Stimulated activated CD8-positive, alpha-beta memory T cell treated with anti-CD3 and anti-CD28 coated beads, Interleukin-7, amount 100 ng/mL, for 1 hour (primary cell): ENCODE data around the gene SSTR4.
"Not testable (repeated sequence)": the region's sequence is repeated elsewhere in the genome, so short reads cannot be mapped to it uniquely, and the experiment has no call there.

ENCODE experiments used
- DNase-seq, 2 donors: peaks; one replicate each; pipeline ENCODE4 v3.0.0-alpha.2; 2020; ENCODE audit warnings: low read depth in 2 of 2

SSTR4 gene

GRCh38 chr20:23018941-23019340, 16.2 kb upstream of the SSTR4 start:
- DNase-seq: no peak

DNA sequence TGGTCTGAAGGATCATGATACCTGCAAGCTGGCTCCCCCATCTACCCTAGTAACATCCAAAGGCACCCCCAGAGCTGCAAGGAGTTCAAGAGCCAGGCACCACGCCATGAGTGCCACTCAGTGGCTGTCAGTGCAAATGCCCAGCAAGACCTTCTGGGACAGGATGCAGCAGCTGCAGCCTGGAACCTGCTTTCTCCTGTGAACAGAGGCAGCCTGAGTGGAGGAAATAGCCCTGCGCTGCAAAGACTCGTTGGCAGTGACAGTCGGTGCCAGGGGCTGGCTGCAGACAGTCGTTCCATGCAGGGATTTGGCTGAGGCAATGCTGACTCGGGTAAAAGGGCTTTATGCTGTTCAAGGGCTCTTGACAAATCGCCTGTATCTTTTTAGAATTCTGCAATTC, 15.7 kb upstream of the SSTR4 start:
- DNase-seq: no peak

DNA sequence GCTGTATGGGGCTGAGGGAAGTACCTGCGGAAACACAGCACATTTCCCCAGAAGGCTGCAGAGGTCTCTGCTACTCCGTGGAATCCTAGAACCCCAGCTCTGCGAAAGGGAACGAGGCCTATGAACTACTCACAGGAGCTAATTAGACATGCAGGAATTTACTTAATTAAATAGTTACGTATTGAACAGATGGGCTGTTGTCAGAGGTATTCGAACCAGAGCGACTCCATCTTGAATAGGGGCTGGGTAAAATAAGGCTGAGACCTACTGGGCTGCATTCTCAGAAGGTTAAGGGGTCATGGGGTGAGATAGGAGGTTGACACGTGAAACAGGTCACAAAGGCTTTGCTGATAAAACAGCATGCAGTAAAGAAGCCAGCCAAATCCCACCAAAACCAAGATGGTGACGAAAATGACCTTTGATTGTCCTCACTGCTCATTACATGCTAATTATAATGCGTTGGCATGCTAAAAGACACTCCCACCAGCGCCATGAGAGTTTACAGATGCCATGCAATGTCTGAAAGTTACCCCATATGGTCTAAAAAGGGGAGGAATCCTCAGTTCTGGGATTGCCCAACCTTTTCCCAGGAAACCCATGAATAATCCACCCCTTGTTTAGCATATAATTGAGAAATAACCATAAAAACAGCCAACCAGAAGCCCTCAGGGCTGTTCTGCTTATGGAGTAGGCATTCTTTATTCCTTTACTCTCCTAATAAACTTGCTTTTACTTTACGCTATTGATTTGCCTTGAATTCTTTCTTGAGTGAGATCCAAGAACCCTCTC, 14.7 kb upstream of the SSTR4 start:
- no peak for DNase-seq

GRCh38 chr20:23021541-23021940, 13.6 kb upstream of the SSTR4 start:
- no peak for DNase-seq

DNA sequence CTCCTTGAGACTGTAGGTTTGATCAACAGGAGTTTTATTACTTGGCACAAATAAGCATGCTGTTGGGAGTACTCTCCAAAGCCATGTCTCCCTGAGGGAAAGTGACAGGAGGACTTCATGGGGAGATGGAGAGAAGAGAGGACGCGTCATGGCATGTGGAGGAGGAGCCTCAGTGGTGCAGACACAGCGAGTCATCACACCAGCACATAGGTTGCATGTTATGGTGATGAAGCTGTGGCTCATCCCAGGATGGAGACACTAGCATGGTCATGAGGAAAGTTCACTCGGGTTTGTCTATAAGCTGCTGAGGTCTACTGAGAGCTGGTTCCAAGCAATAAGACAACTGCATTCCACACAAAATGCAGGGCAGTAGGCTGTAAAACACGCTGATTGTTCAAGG, 13.2 kb upstream of the SSTR4 start:
- DNase-seq: no peak

GRCh38 chr20:23022849-23023248, 12.3 kb upstream of the SSTR4 start:
- no peak for DNase-seq

- no peak for DNase-seq
Observed at GRCh38 chr20:23023621-23024177, 11.4 kb upstream of the SSTR4 start.

GRCh38 chr20:23024701-23025100, 10.4 kb upstream of the SSTR4 start:
- no peak for DNase-seq

DNA sequence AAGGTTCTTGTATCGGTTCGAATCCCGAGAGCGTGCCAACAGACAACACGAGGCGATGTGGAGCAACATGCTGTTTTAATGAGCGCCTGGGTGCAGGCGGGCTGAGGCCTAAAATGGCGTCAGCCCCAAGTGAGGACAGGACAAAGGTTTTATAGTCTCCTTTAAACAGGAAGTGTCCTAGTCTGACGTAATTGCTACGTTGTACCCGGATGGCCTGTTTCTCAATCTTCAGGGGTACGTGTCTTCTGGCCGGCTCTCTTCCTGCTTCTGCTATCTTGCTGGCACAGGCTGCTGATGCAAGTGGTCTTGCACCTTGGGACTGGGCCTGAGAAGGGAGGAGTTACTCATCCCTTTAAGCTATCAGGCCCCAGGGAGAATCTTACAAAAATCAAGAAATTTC, 9.6 kb upstream of the SSTR4 start:
- DNase-seq: not testable (repeated sequence)

DNA sequence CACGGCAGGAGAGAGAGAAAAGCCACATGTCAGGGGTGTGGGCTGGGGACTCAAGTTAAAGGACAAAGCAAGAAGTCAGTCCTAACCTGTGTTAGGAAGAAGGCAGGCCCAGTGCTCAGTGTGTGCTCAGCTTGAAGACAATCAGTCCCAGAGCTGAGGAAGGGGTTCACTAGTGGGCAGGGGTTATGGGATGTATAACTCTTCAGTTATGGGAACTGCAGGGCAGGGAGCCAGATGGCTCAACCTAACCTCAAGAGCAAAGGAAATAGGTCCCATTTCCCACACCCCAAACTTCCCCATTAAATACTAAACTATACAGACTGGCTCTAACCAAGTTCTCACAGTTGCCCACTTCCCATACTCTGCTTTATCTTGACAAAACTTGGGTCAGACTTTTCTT, 7.4 kb upstream of the SSTR4 start:
- no peak for DNase-seq

- DNase-seq: no peak
Observed at GRCh38 chr20:23028392-23028791, 6.7 kb upstream of the SSTR4 start.

DNA sequence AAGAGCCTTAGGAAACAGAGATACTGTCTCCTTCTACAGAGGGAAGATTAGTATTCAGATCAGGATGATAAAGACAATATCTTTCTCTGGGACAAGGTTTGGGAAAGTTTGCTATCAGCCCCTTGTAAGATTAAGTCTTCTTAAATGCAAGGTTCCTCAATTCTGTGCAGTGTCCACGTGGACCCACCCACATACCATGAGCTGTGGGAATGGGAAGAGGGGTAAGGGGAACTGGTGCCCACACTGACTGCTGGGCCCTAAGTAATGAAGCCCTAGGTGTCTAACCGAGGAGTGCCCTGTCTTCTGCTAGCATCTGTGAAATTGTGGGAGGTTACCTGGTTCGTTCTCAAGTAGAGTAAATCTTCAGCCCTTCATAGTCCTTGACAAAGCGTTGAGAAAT, 5.8 kb upstream of the SSTR4 start:
- DNase-seq: no peak

DNA sequence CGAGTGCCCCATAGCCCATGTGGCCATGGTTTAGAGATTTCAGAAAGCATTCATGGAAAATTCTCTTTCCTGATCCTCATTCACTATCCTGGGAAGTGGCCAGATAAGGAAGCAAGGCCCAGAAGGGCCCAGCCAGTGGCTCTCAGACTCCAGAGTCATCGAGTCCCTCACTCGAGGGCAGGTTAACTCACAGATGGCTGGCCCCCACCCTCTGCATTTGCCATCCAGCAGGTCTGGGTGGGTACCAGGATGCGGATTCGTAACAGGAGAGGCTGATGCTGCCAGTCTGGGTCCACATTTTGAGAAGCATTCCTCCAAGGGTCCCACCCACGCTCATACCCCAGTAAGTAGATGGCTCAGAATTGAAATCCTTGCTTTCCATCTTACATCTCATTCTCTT, 3.8 kb upstream of the SSTR4 start:
- no peak for DNase-seq

GRCh38 chr20:23032056-23032749, 2.9 kb upstream of the SSTR4 start:
- DNase-seq: no peak

DNA sequence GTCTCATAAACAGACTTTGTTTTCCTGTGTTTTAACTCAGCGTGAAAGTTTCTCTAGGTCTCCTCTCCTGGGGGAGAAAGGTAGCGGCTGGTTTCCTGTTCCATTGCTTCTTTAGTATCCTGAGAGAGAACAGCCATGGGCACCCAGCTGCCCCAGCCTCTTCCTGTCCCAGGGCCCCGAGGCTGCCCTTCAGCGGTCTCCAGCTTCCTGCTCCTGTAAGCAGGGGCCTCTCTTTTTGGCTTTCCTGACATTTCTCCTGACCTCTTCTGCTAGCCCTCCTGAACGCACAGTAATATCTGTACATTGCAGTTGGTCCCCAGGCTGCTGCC, 2.4 kb upstream of the SSTR4 start:
- DNase-seq: no peak

GRCh38 chr20:23033918-23034317, 1.2 kb upstream of the SSTR4 start:
- no peak for DNase-seq

GRCh38 chr20:23035731-23036130, 619 bp downstream of the SSTR4 start:
- DNase-seq: no peak

GRCh38 chr20:23036371-23036770, 1.3 kb downstream of the SSTR4 start:
- DNase-seq: no peak

- DNase-seq: no peak
Observed at GRCh38 chr20:23037017-23037481, 1.9 kb downstream of the SSTR4 start.

GRCh38 chr20:23039136-23039875, 4.2 kb downstream of the SSTR4 start:
- DNase-seq: no peak

- no peak for DNase-seq
Observed at GRCh38 chr20:23039885-23040508, 4.9 kb downstream of the SSTR4 start.

DNA sequence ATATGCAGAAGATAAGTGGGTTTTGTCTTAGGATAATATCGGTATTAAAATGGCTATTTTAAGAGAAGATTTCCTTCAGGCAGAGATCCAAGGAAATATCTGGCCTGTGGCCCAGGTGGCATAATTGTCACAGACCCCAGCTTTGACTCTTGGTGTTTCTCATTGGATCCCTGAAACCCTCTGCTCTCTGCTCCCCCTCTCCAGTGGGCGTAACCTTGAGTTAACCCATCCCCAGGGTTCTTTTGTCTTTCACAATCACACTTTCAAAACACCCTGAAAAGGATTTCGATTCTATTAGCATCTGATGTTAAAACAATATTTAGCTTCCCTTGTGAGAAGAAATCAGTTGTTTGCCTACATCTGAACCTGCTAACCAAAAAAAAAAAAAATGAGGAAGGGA, 7.2 kb downstream of the SSTR4 start:
- no peak for DNase-seq
